OCI-LY3 (cell line): ENCODE data around the gene CLIP2.
"Not testable (repeated sequence)": the region's sequence is repeated elsewhere in the genome, so short reads cannot be mapped to it uniquely, and the experiment has no call there.

ENCODE experiments used
- H2AFZ ChIP-seq: fragments of 200-600, 300-600 bp; shearing (Covaris generic); 2 replicates; pipeline ENCODE4 v1.6.0; 2014; ENCODE audit warnings: antibody characterized with exemption, low read depth, low read length
- H3K27ac ChIP-seq: fragments of 200-600, 300-600 bp; sonication (generic); 2 replicates; pipeline ENCODE4 v1.5.1; 2014; ENCODE audit warnings: mild to moderate bottlenecking, low read length, moderate library complexity, mixed read lengths
- H3K27me3 ChIP-seq: fragments of 200-600, 300-600 bp; sonication (generic); 2 replicates; pipeline ENCODE4 v1.6.1; 2014; ENCODE audit warnings: low read depth, low read length, mixed read lengths
- H3K36me3 ChIP-seq: fragments of 200-600, 300-600 bp; sonication (generic); replicated peaks from 2 replicates; pipeline ENCODE3; 2014; ENCODE audit warnings: low read depth, low read length, mixed read lengths
- H3K4me1 ChIP-seq: fragments of 300-600, 200-600 bp; sonication (generic); 2 replicates; pipeline ENCODE4 v1.6.1; 2014; ENCODE audit warnings: low read length, mixed read lengths
- H3K4me2 ChIP-seq: fragments of 200-600, 300-600 bp; sonication (generic); 2 replicates; pipeline ENCODE4 v1.6.1; 2014; ENCODE audit warnings: low read length, mixed read lengths
- H3K4me3 ChIP-seq: fragments of 300-600, 200-600 bp; sonication (generic); 2 replicates; pipeline ENCODE4 v1.5.1; 2014; ENCODE audit warnings: antibody characterized with exemption, mild to moderate bottlenecking, low read length, moderate library complexity
- H3K79me2 ChIP-seq: fragments of 300-600, 200-600 bp; shearing (Covaris generic); 2 replicates; pipeline ENCODE4 v1.6.1; 2014; ENCODE audit warnings: mild to moderate bottlenecking, low read length, mixed read lengths
- H3K9ac ChIP-seq: fragments of 300-600, 200-600 bp; shearing (Covaris generic); 2 replicates; pipeline ENCODE4 v1.6.0; 2014; ENCODE audit warnings: mild to moderate bottlenecking, low read length, moderate library complexity
- H3K9me3 ChIP-seq: fragments of 200-600, 300-600 bp; shearing (Covaris generic); 2 replicates; pipeline ENCODE4 v1.6.1; 2014; ENCODE audit warnings: low read length, mixed read lengths; ENCODE audit not compliant: insufficient read depth
- H4K20me1 ChIP-seq: fragments of 200-600, 300-600 bp; sonication (generic); 2 replicates; pipeline ENCODE4 v1.6.1; 2016; ENCODE audit warnings: low read length, mixed read lengths; ENCODE audit not compliant: insufficient read depth
- EZH2phosphoT487 ChIP-seq: fragments of 200-600 bp; shearing (Covaris generic); IDR thresholded peaks from 2 replicates; pipeline ENCODE4 v1.6.1; 2018; ENCODE audit warnings: antibody characterized with exemption, mixed run types, low read depth
- TF ChIP-seq, protein P1 (sequence below): fragments of 200-600, 300-600 bp; sonication (generic); IDR thresholded peaks from 2 replicates; pipeline ENCODE4 v1.5.1; 2014; ENCODE audit warnings: antibody characterized with exemption, low read length, low read depth

CLIP2 gene

DNA sequence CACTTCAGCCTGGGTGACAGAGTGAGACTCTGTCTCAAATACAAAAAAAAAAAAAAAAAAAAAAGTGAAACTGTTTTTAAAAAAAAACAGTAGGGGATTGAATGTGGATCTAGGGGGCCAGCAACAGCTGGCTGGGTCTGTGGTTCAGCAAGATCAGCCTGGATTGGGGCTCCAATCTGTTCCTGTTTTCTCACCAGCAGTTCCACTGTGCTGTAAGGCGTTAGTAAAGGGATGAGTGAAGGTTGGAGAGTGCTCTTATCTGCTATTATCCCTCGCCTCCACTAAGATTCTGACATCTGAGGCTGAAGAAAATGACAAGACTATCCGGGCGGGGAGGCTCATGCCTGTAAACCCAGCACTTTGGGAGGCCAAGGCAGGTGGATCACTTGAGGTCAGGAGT, 122.8 kb downstream of the CLIP2 start:
- Histone ChIP-seq H3K27me3 (no peaks in the 10 kb centered on the region), H4K20me1 (no peaks in the 10 kb centered on the region), H3K4me1 (0 out of 2 replicates have a peak, but pooled peaks cover under 1% of the 10 kb centered on the region), H2AFZ (no peak overlapping the region), H3K9me3 (no peaks in the 10 kb centered on the region), H3K4me2 (no peak overlapping the region), H3K36me3 (no peaks in the 10 kb centered on the region), H3K79me2 (no peaks in the 10 kb centered on the region), H3K4me3 (no peak overlapping the region), H3K9ac (no peak overlapping the region), H3K27ac (no peak overlapping the region)
- TF ChIP-seq, protein P1, sequence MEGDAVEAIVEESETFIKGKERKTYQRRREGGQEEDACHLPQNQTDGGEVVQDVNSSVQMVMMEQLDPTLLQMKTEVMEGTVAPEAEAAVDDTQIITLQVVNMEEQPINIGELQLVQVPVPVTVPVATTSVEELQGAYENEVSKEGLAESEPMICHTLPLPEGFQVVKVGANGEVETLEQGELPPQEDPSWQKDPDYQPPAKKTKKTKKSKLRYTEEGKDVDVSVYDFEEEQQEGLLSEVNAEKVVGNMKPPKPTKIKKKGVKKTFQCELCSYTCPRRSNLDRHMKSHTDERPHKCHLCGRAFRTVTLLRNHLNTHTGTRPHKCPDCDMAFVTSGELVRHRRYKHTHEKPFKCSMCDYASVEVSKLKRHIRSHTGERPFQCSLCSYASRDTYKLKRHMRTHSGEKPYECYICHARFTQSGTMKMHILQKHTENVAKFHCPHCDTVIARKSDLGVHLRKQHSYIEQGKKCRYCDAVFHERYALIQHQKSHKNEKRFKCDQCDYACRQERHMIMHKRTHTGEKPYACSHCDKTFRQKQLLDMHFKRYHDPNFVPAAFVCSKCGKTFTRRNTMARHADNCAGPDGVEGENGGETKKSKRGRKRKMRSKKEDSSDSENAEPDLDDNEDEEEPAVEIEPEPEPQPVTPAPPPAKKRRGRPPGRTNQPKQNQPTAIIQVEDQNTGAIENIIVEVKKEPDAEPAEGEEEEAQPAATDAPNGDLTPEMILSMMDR: no peak
- no peak for TF ChIP-seq EZH2phosphoT487

DNA sequence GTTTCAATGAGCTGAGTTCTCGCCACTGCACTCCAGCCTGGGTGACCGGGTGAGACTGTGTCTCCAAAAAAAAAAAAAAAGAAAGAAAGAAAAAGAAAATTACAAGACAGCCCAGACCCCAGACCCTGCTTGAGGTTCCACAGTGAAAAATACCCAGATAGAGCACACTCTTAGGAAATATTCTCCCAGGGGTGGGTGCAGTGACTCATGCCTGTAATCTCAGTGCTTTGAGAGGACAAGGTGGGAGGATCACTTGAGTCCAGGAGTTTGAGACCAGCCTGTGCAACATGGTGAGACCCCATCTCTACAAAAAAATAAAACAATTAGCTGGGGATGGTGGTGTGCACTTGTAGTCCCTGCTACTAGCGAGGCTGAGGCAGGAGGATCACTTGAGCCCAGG, 123.4 kb downstream of the CLIP2 start:
- TF ChIP-seq, protein P1: no peak
- no peak for TF ChIP-seq EZH2phosphoT487
- Histone ChIP-seq H3K4me2 (no peak overlapping the region), H3K36me3 (no peaks in the 10 kb centered on the region), H3K4me3 (no peak overlapping the region), H3K79me2 (no peaks in the 10 kb centered on the region), H4K20me1 (no peaks in the 10 kb centered on the region), H3K27ac (no peak overlapping the region), H3K4me1 (0 out of 2 replicates have a peak, but pooled peaks cover 3% of the 10 kb centered on the region), H2AFZ (no peak overlapping the region), H3K9me3 (no peaks in the 10 kb centered on the region), H3K27me3 (no peaks in the 10 kb centered on the region), H3K9ac (no peak overlapping the region)

DNA sequence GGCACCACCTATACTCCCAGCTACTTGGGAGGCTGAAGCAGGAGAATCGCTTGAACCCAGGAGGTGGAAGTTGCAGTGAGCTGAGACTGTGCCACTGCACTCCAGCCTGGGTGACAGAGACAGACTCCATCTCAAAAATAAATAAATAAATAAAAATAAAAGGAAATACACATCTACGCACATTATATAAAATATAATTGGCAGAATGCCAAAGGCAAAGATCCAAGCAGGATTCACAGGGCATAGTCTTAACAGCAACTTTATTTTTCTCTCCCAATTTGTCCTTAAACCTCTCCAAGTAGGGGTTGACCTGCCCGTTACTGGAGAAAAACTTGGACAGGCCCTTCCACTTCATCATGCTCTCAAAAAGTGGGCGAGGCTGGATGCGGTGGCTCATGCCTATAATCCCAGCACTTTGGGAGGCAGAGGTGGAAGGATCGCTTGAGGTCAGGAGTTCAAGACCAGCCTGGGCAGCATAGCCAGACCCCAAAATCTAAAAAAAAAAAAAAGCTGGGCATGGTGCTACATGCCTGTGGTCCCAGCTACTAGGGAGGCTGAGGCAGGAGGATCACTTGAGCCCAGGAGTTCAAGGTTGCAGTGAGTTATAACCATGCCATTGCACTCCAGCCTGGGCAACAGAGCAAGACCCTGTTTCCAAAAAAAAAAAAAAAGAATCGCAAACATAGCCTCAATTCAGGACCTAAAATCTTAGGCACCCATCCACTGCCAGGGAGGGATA, 125.6 kb downstream of the CLIP2 start:
- not testable (repeated sequence) for H4K20me1 ChIP-seq, H3K27me3 ChIP-seq, H2AFZ ChIP-seq, H3K27ac ChIP-seq, H3K4me3 ChIP-seq, H3K4me1 ChIP-seq, H3K4me2 ChIP-seq, H3K36me3 ChIP-seq, H3K9ac ChIP-seq, H3K79me2 ChIP-seq, H3K9me3 ChIP-seq

DNA sequence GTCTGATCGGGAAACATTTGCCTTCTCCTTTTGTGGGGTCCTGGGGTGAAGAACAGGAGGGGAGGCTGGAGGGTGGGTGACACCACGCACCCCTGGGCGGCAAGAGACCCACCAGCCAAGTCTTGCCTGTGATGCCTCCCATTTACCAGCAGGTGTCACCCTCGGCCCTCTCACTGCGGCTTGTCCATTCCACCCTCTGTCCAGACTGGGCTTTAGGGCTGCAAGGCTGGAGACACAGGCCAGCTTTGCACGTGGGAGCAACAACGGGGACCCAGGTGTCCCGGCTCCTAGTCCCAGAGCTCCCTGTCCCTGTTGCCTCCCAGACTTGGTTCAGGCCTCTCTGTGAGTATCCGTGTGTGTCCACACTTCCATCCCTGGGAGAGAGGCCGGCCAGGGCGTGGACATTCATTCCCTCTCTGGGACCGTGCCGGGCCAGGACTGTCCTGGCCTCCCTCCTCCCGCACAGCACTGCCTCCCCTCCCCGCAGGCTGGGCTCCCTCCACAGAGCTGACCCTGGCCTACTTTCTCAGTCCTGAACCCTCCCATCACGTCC, 128.3 kb downstream of the CLIP2 start:
- Histone ChIP-seq H3K27me3 (no peaks in the 10 kb centered on the region), H3K36me3 (no peaks in the 10 kb centered on the region), H3K79me2 (no peaks in the 10 kb centered on the region), H2AFZ (peak overlapping the region; percentile 47; the same call in 1 of the 2 replicates), H3K9me3 (no peaks in the 10 kb centered on the region), H3K4me3 (no peak overlapping the region), H3K4me1 (0 out of 2 replicates have a peak, but pooled peaks cover 3% of the 10 kb centered on the region), H3K4me2 (peak overlapping the region; percentile 57), H4K20me1 (no peaks in the 10 kb centered on the region), H3K9ac (no peak overlapping the region), H3K27ac (no peak overlapping the region)
- TF ChIP-seq, protein P1: peak; percentile 91
- no peak for TF ChIP-seq EZH2phosphoT487
